M059J (cell line): Measurements from ENCODE around the gene TBL1XR1. TPM values are rescaled to one million over a fixed set of nuclear protein-coding genes. Genes with fewer than 3 reads are reported as not detected.

Source experiments
- DNase-seq: peaks from one replicate; pipeline ENCODE4 v3.0.0-alpha.2; 2012; ENCODE audit warnings: low read depth
- total RNA-seq: library from RNA; depleted of rRNA; stranded (reverse); fragments of >200 nt; shearing (Covaris generic); gene quantifications from 2 replicates; pipeline ENCODE4 v1.2.3, GENCODE V29; 2014; rRNA removed

Gene TBL1XR1
- total RNA-seq: 92.8 and 117 TPM in 2 replicates

DNA sequence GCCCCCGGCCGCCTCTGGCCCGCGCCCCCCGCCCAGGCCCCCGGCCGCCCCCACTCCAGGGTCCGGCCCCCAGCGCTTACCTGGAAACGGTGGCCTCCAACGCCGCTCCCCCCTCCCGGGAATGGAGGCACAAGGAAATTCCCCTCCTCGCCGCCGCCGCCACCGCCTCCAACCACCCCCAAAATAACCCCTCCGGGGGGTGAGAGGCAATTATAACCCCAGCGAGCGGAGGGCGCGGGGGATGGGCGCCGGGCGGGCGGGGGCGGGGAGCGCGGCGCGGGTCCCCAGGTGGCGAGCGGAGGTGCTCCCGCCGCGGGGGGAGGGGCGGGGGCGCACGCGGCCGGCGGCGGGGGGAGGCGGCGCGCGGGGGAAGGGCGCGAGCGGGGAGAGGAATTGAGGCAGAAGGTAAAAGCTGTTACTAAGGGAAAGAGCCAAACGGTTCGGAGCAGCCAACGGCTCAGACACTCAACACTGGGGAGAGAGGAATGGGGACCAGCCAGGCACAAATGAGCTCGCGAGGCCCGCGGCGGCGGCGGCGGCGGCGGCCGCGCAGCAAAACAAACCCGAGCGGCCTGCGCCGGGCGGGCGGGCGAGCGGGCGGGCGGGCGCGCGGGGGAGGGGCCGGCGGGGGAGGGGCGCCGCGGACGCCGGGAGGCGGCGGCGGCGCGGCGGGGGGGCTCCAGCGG lies at the start of gene TBL1XR1:
Gene TBL1XR1, minus strand, starts transcription at position 442 of the 686 bp plus-strand sequence. CDS start 132,505 bp downstream, outside the sequence.
- peak; percentile 95 for DNase-seq

- DNase-seq: no peak
Observed at GRCh38 chr3:177245250-177245649, 48.0 kb upstream of the TBL1XR1 start.

DNA sequence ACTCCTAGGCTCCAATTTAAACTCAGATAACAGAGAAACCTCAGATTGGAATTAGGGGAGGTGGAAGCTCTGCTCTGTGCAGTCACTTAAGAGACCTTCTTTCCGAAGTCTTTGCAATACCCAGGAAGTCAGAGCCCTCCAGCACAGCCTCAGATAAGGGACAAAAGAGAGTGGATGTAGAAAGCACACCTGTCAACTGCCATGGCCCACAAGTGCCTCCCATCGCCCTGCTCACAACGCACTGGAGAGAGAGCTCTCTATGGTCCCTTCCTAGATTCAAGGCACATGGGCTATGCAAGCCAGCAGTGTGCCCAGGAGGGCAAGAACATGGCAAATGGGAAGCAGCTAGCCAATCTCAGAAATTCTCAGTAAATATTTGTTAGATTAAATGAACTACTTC lies 47.3 kb upstream of the TBL1XR1 start:
- no peak for DNase-seq

DNA sequence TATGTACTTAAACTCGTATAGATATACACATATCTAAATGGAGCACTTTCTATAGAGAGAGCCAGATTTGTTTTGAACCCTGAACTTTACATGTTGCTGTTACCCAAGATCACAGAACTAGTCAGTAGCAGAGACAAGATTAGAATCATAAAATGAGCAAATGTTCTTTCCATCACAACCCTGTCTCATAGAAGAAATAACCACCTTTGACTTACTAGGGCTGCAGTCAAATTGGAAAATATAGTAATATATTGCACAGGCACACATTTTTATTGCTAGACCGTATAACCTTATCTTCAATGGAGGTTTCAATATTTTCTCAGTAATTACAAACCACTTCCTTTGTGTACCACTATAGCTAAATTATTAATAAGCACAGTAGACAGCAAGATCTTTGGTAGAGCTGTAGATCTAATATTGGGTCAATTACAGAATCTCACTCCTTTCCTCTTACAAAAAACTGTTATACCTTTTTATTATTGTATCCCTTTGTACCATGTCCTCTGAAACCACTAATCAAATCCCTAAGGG lies 41.5 kb upstream of the TBL1XR1 start:
- DNase-seq: no peak

DNA sequence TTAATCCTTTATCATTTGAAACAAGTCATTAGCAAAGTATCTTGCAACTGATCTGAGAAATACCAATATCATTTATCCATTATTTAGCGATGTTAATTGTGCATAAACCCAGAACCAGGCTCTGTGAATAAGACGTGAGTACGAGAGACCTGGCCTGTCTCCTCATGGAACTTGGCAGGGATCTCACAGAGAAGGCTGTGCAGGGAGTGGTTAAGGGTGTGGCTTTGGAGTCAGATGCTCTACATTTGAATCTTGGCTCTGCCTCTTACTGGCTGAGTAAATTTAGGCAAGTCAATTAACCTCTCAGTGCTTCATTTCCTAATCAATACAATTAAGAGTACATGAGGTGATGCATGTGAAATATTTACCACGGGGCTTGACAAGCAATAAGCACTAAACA lies 39.9 kb upstream of the TBL1XR1 start:
- DNase-seq: no peak

DNA sequence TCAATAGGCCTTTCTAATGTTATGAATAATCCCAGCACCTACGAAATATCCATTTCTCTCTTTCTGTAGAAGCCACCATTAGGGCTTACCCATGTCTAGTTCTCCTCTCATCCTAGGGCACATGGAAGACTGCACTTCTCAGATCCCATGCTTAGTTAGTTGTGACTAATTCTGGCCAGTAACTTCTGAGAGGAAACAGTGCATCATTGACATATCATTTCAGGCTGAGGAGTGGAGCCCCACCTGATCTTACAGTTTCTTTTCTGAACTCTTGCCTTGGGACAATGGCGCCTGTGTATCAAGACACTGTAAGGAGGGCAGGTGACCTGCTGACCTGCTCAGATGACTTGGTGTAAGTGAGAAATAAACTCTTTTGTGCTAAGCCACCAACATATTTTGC lies 39.4 kb upstream of the TBL1XR1 start:
- DNase-seq: peak; percentile 20

GRCh38 chr3:177234121-177234520 lies 36.8 kb upstream of the TBL1XR1 start:
- DNase-seq: no peak

- no peak for DNase-seq
Observed at GRCh38 chr3:177231242-177231641, 34.0 kb upstream of the TBL1XR1 start.

GRCh38 chr3:177230641-177231040 lies 33.4 kb upstream of the TBL1XR1 start:
- no peak for DNase-seq

- DNase-seq: no peak
Observed at GRCh38 chr3:177229791-177230190, 32.5 kb upstream of the TBL1XR1 start.

- DNase-seq: no peak
Observed at GRCh38 chr3:177228601-177229190, 31.4 kb upstream of the TBL1XR1 start.

DNA sequence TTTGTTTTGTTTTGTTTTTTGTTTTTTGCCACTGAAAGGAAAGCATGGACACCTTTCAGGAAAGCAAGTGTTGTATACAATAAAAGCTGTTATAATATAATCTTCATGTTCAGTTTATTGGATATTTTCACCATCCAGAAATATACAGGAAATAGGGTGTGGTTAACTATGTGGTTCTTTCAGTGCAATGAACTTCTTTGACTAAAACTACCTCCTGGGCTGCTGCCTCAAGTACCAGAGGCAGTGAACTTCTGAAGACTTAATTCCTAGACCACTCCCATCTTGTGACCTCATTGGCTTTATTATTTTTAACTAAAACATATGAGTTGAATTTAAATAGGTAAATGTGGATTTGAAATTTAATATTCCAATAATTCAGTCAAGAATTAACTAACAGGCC lies 27.1 kb upstream of the TBL1XR1 start:
- DNase-seq: no peak

- DNase-seq: no peak
Observed at GRCh38 chr3:177221744-177222143, 24.5 kb upstream of the TBL1XR1 start.

DNA sequence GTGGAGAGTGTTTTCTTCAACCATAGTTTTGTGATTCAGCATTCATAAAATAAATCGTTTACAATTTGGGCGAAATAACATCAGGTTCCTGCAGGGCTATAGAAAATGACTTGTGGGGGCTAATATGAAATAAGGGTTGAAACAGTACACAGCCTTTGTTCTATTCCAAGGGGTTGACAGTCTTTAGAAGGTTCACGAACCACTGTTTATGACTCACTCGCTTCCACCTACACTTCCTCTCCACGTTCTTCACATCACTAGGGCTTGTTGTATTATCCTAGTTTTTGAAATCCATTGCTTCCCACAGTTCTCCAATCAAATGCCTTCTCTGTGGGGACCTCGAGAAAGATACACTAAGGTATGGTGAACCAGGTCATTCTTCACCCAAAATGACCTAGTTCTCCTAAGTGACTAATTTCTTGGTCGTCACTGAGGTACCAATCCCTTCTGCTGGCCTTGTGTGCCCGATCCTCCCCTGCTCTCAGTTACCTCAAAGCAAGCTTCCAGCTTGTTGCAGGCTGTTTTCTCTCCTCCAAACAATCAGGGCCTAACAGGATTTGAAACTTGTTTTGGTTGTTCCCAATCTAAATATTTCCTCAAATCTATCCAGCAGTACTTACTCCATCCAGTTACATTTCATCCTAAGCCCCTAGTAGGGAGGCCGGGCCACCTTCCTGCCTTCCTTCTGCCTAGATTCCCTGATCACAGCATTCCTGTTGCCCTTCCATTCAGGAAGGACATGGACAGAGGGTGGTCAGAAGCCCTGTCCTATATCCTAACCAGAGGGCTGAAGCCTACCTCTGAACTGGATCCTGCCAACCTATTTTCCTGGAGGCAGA lies 23.1 kb upstream of the TBL1XR1 start:
- DNase-seq: no peak

- DNase-seq: no peak
Observed at GRCh38 chr3:177213801-177214535, 16.7 kb upstream of the TBL1XR1 start.

- no peak for DNase-seq
Observed at GRCh38 chr3:177212756-177213155, 15.5 kb upstream of the TBL1XR1 start.

DNA sequence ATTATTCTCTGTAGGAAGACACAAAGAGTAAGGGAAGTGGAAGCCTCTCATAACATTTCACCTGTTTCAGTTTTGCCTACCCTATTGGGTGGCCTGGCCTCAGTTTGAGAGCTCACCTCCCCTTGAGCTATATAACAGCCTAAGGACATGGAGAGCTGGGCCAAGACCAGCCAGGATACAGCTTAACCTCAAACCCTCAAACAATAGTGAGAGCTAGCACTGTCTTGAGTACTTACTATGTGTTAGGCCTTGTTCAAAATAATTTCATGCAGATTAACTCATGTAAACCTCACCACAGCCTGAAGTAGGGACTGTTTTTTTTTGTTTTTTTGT lies 15.0 kb upstream of the TBL1XR1 start:
- DNase-seq: no peak

DNA sequence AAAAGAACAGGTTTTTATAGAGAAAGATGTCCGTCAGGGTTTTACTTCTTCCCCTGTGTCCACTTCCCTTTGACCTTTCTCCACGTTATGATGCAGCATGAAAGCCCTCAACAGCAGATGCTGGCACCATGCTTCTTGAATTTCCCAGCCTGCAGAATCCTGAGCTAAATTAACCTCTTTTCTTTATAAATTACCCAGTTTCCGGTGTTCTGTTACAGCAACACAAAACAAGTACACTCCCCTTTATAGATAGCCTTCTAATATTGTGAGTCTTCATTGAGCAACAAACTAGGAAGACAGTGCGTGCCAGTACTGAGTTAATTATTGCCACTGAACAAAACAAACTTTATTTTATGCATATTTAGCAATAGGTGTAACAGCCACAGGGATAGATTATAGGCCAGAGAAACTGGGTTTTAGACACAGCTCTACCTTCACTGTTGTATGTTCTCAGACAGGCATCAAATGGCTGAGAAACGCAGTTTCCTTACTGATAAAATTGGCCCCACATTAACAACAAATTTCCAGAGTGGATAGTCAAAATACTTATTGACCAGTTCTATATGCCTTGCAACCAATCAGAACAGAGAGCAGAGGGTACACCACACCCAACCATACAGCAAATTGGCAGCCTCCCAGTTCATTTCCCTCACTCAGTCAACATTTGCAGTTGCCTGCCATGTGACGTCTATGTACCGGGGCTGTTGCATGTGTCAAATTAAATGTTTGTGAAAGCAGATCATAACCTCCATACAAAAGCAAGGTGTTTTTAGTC lies 14.4 kb upstream of the TBL1XR1 start:
- DNase-seq: no peak

DNA sequence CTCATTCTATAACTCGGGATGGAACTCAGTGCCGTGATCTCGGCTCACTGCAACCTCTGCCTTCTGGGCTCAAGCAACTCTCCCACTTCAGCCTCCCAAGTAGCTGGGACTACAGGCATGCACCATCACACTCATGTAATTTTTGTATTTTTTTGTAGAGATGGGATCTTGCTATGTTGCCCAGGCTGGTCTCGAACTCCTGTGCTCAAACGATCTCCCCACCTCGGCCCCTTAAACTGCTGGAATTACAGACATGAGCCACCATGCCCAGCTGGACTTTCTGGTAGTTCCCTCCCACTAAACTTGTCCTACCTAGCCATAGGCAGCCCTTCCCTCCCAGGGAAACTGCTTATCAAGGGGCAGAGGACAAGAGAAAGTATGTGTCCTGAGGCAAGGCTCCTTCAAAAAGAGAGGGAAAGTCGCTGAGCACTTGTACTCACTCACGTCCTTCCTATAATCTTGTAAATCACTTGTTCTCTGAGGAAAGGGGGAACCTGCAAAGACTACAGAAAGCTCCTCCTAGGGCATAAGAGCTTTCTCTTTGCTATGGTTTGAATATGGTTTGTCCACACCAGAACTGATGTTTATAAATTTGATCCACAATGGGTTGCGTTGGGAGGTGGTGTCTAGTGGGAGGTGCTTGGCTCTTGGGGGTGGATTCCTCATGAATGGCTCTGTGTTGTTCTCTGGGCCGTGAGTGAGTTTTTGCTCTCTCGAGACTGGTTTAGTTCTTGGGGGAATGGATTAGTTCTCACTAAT lies 13.6 kb upstream of the TBL1XR1 start:
- DNase-seq: no peak

DNA sequence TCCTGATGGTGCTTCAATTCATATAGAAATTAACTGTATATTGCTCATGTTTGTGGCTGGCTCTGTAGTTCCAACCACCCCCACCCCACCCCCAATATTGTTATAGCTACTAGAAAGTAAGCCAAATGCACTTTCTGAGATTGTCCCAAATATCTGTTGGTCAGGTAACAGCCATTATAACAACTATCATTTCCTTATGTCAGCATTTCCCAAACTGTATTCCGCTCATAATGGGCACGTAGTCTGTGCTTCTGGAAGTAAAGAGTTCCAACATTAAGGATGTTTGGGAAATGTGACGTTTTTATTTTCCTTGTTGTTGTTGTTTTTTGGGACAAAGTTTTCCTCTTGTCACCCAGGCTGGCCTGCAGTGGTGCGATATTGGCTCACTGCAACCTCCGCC lies 12.2 kb upstream of the TBL1XR1 start:
- DNase-seq: no peak
